Upper lobe of left lung (tissue), 4 donors: ENCODE results near the gene SLC10A7.

Experiments
- POLR2AphosphoS5 ChIP-seq, 2 donors: sonication (generic); formaldehyde crosslinking; IDR thresholded peaks; one replicate each; pipeline ENCODE4 v1.5.1; 2017; ENCODE audit warnings: antibody characterized with exemption in 2 of 2
- TF ChIP-seq, protein P1 (sequence below), 6 experiments: fragments of 450-650 bp in 4 of 6; fragments of 200-600 bp in 2 of 6; sonication (generic) in 2 of 6; IDR thresholded peaks; one replicate each; pipeline ENCODE4 v1.5.1; 2016 to 2019; ENCODE audit warnings: antibody characterized with exemption in 6 of 6

GRCh38 chr4:146330392-146330791, 191.3 kb downstream of the SLC10A7 start:
- TF ChIP-seq, protein P1, sequence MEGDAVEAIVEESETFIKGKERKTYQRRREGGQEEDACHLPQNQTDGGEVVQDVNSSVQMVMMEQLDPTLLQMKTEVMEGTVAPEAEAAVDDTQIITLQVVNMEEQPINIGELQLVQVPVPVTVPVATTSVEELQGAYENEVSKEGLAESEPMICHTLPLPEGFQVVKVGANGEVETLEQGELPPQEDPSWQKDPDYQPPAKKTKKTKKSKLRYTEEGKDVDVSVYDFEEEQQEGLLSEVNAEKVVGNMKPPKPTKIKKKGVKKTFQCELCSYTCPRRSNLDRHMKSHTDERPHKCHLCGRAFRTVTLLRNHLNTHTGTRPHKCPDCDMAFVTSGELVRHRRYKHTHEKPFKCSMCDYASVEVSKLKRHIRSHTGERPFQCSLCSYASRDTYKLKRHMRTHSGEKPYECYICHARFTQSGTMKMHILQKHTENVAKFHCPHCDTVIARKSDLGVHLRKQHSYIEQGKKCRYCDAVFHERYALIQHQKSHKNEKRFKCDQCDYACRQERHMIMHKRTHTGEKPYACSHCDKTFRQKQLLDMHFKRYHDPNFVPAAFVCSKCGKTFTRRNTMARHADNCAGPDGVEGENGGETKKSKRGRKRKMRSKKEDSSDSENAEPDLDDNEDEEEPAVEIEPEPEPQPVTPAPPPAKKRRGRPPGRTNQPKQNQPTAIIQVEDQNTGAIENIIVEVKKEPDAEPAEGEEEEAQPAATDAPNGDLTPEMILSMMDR (IDR thresholded peaks at IDR 0.05): no peak
- no peak for TF ChIP-seq POLR2AphosphoS5 (IDR thresholded peaks at IDR 0.05)
